H1 (cell line): Measurements from ENCODE around the gene SLC41A2. TPM values are rescaled to one million over a fixed set of nuclear protein-coding genes. Genes with fewer than 3 reads are reported as not detected.

Source experiments
- CTCF ChIA-PET: fragments of 300-600 bp; sonication (Branson Sonifier 250); formaldehyde crosslinking; loops from one replicate; lab custom pipeline; 2021; ENCODE audit not compliant: partially characterized antibody; lab: Charles Lee
- POLR2A ChIA-PET: fragments of 300-600 bp; sonication (Branson Sonifier 250); formaldehyde crosslinking; loops from one replicate; lab custom pipeline; 2021; ENCODE audit warnings: inconsistent platforms; ENCODE audit not compliant: partially characterized antibody; lab: Charles Lee
- DNase-seq, 2 experiments: peaks; one replicate each; pipeline versions ENCODE4 v3.0.0 to v3.0.0-alpha.2; 2010 to 2022; ENCODE audit warnings: low spot score in 2 of 2, low read depth in 1 of 2, mixed read lengths in 1 of 2
- FAIRE-seq: peaks from 2 replicates; lab custom pipeline; 2011; peaks lifted over from hg19 to GRCh38; lab: Jason Lieb, UNC
- H2AFZ ChIP-seq: 2 replicates; pipeline ENCODE4 v1.8.1; 2012; ENCODE audit warnings: low read length, inconsistent platforms
- H2AK5ac ChIP-seq: 2 replicates; pipeline ENCODE4 v1.6.1; 2013; ENCODE audit warnings: low read depth, low read length
- H2BK120ac ChIP-seq: replicated peaks from 2 replicates; pipeline ENCODE3; 2013; ENCODE audit warnings: low read depth, low read length, inconsistent platforms
- H2BK12ac ChIP-seq: 2 replicates; pipeline ENCODE4 v1.6.1; 2013; ENCODE audit warnings: low read depth, low read length
- H2BK15ac ChIP-seq: 2 replicates; pipeline ENCODE4 v1.6.1; 2013; ENCODE audit warnings: low read length
- H2BK20ac ChIP-seq: 2 replicates; pipeline ENCODE4 v1.6.1; 2013; ENCODE audit warnings: low read length
- H2BK5ac ChIP-seq: 2 replicates; pipeline ENCODE4 v1.6.1; 2013; ENCODE audit warnings: low read depth, low read length
- H3K14ac ChIP-seq: 2 replicates; pipeline ENCODE4 v1.6.1; 2013; ENCODE audit warnings: inconsistent platforms; ENCODE audit not compliant: insufficient read length
- H3K18ac ChIP-seq: 2 replicates; pipeline ENCODE4 v1.6.1; 2013; ENCODE audit warnings: low read length; ENCODE audit errors: extremely low read depth
- H3K23ac ChIP-seq: 2 replicates; pipeline ENCODE4 v1.6.1; 2013; ENCODE audit warnings: inconsistent platforms; ENCODE audit not compliant: insufficient read length
- H3K23me2 ChIP-seq: 2 replicates; pipeline ENCODE4 v1.6.1; 2013; ENCODE audit warnings: low read depth, low read length
- H3K27ac ChIP-seq: 2 replicates; pipeline ENCODE4 v1.6.1; 2011; ENCODE audit warnings: low read depth, low read length, inconsistent platforms
- H3K27me3 ChIP-seq, 4 experiments: replicated peaks in 1 of 4; 1 replicate in 1 of 4; 2 replicates in 3 of 4; pipeline versions ENCODE4 v1.6.1 to v1.8.1; 2011 to 2013; ENCODE audit warnings: low read length in 3 of 4, mild to moderate bottlenecking in 3 of 4, inconsistent platforms in 2 of 4, mixed read lengths in 2 of 4, moderate library complexity in 1 of 4; ENCODE audit not compliant: control insufficient read depth in 3 of 4, insufficient read depth in 3 of 4; ENCODE audit errors: extremely low read depth in 1 of 4
- H3K36me3 ChIP-seq, 4 experiments: 2 replicates each; pipeline versions ENCODE4 v1.6.1 to v1.8.1; 2011 to 2013; ENCODE audit warnings: mild to moderate bottlenecking in 4 of 4, low read length in 3 of 4, moderate library complexity in 2 of 4, control low read depth in 1 of 4, inconsistent platforms in 1 of 4; ENCODE audit not compliant: insufficient read depth in 4 of 4, control insufficient read depth in 2 of 4
- H3K4ac ChIP-seq: replicated peaks from 2 replicates; pipeline ENCODE3; 2013; ENCODE audit warnings: low read length, low read depth, mixed read lengths, inconsistent platforms; ENCODE audit not compliant: insufficient read length
- H3K4me1 ChIP-seq, 4 experiments: replicated peaks in 1 of 4; 1 replicate in 1 of 4; 2 replicates in 3 of 4; pipeline versions ENCODE4 v1.6.1 to v1.8.1; 2011 to 2013; ENCODE audit warnings: low read length in 3 of 4, inconsistent platforms in 2 of 4, mixed read lengths in 1 of 4; ENCODE audit not compliant: insufficient read depth in 4 of 4, control insufficient read depth in 3 of 4
- H3K4me2 ChIP-seq, 2 experiments: 2 replicates each; pipeline versions ENCODE4 v1.6.1 to v1.8.1; 2011 to 2013; ENCODE audit warnings: low read depth in 2 of 2, low read length in 2 of 2, control low read depth in 1 of 2, inconsistent platforms in 1 of 2, mild to moderate bottlenecking in 1 of 2; ENCODE audit not compliant: insufficient read depth in 1 of 2
- H3K4me3 ChIP-seq, 4 experiments: fragments of 200-600, 300-600 bp in 1 of 4; sonication (generic), shearing (Covaris generic), sonication (Bioruptor Twin) in 1 of 4; 2 replicates each; pipeline versions ENCODE4 v1.5.1 to v1.8.1; 2011 to 2016; ENCODE audit warnings: low read length in 4 of 4, low read depth in 3 of 4, control low read depth in 2 of 4, inconsistent platforms in 2 of 4, mild to moderate bottlenecking in 2 of 4, mixed read lengths in 1 of 4, moderate library complexity in 1 of 4; ENCODE audit not compliant: insufficient read depth in 2 of 4; ENCODE audit errors: extremely low read depth in 1 of 4
- H3K56ac ChIP-seq: replicated peaks from 2 replicates; pipeline ENCODE3; 2013; ENCODE audit warnings: low read depth, mild to moderate bottlenecking, mixed read lengths, low read length, inconsistent platforms; ENCODE audit not compliant: insufficient read length
- H3K79me1 ChIP-seq: 2 replicates; pipeline ENCODE4 v1.6.1; 2013; ENCODE audit warnings: low read depth, low read length, control low read depth
- H3K79me2 ChIP-seq, 2 experiments: 2 replicates each; pipeline versions ENCODE4 v1.6.1 to v1.8.1; 2012 to 2013; ENCODE audit warnings: low read length in 2 of 2, mild to moderate bottlenecking in 2 of 2, inconsistent platforms in 1 of 2; ENCODE audit not compliant: insufficient read depth in 2 of 2, control insufficient read depth in 1 of 2
- H3K9ac ChIP-seq, 4 experiments: replicated peaks in 1 of 4; 1 replicate in 1 of 4; 2 replicates in 3 of 4; pipeline versions ENCODE4 v1.6.1 to v1.8.1; 2011 to 2013; ENCODE audit warnings: low read depth in 3 of 4, low read length in 3 of 4, control low read depth in 2 of 4, mild to moderate bottlenecking in 2 of 4, moderate library complexity in 2 of 4, inconsistent platforms in 1 of 4; ENCODE audit errors: extremely low read depth in 1 of 4
- H3K9me3 ChIP-seq, 2 experiments: 2 replicates each; pipeline versions ENCODE4 v1.6.1 to v1.8.1; 2012 to 2013; ENCODE audit warnings: mild to moderate bottlenecking in 2 of 2, moderate library complexity in 2 of 2, control low read depth in 1 of 2, inconsistent platforms in 1 of 2, low read depth in 1 of 2, low read length in 1 of 2, mixed read lengths in 1 of 2; ENCODE audit not compliant: insufficient read depth in 2 of 2
- H4K20me1 ChIP-seq, 2 experiments: replicated peaks in 1 of 2; 2 replicates each; pipeline versions ENCODE3 to v1.8.1; 2011 to 2013; ENCODE audit warnings: inconsistent platforms in 2 of 2, low read length in 2 of 2, mild to moderate bottlenecking in 1 of 2; ENCODE audit not compliant: insufficient read depth in 2 of 2, control insufficient read depth in 1 of 2
- H4K5ac ChIP-seq: 2 replicates; pipeline ENCODE4 v1.6.1; 2013; ENCODE audit warnings: low read length, low read depth, mixed read lengths, inconsistent platforms; ENCODE audit not compliant: insufficient read length
- H4K8ac ChIP-seq: 2 replicates; pipeline ENCODE4 v1.8.0; 2013; ENCODE audit warnings: mild to moderate bottlenecking, moderate library complexity, low read length, inconsistent platforms; ENCODE audit not compliant: insufficient read depth; ENCODE audit errors: extremely low read depth
- H4K91ac ChIP-seq: replicated peaks from 2 replicates; pipeline ENCODE3; 2013; ENCODE audit warnings: low read length, mixed read lengths, inconsistent platforms; ENCODE audit not compliant: insufficient read length
- BACH1 ChIP-seq: IDR thresholded peaks from 2 replicates; pipeline ENCODE4 v1.6.1; 2012; ENCODE audit warnings: low read length, improper control_type of control experiment
- CREB1 ChIP-seq: IDR thresholded peaks from 2 replicates; pipeline ENCODE4 v1.6.1; 2012; ENCODE audit warnings: inconsistent platforms
- EP300 ChIP-seq, 2 experiments: IDR thresholded peaks; 1 replicate in 1 of 2; 2 replicates in 1 of 2; pipeline ENCODE4 v1.6.1; 2011 to 2012; ENCODE audit warnings: low read depth in 2 of 2, low read length in 2 of 2, mild to moderate bottlenecking in 2 of 2, borderline replicate concordance in 1 of 2, inconsistent platforms in 1 of 2, moderate library complexity in 1 of 2
- EZH2 ChIP-seq: fragments of 200-600 bp; sonication (generic); IDR thresholded peaks from 2 replicates; pipeline ENCODE4 v1.7.1; 2012; ENCODE audit warnings: low read depth, mild to moderate bottlenecking, moderate library complexity, low read length, inconsistent platforms; ENCODE audit not compliant: severe bottlenecking
- HDAC2 ChIP-seq, 2 experiments: fragments of 300-600 bp in 1 of 2; sonication (generic) in 1 of 2; IDR thresholded peaks; 2 replicates each; pipeline ENCODE4 v1.6.1; 2011 to 2012; ENCODE audit warnings: low read depth in 2 of 2, low read length in 2 of 2, mild to moderate bottlenecking in 2 of 2, moderate library complexity in 2 of 2, borderline replicate concordance in 1 of 2, inconsistent platforms in 1 of 2
- JUN ChIP-seq: IDR thresholded peaks from 2 replicates; pipeline ENCODE4 v1.6.1; 2011; ENCODE audit warnings: low read depth, mild to moderate bottlenecking, improper control_type of control experiment, low read length
- POU5F1 ChIP-seq: IDR thresholded peaks from 2 replicates; pipeline ENCODE4 v1.6.1; 2011; ENCODE audit warnings: low read depth, mild to moderate bottlenecking, low read length, moderate library complexity
- RAD21 ChIP-seq, 2 experiments: IDR thresholded peaks in 1 of 2; conservative IDR thresholded peaks in 1 of 2; 2 replicates each; pipeline ENCODE4 v1.6.1; 2011; ENCODE audit warnings: low read depth in 2 of 2, low read length in 2 of 2, improper control_type of control experiment in 1 of 2, inconsistent platforms in 1 of 2, mild to moderate bottlenecking in 1 of 2, moderate library complexity in 1 of 2
- RBBP5 ChIP-seq: IDR thresholded peaks from 2 replicates; pipeline ENCODE4 v1.7.1; 2012; ENCODE audit warnings: low read depth, mild to moderate bottlenecking, inconsistent platforms, low read length, moderate library complexity, borderline replicate concordance
- SP1 ChIP-seq: IDR thresholded peaks from 2 replicates; pipeline ENCODE4 v1.6.1; 2011; ENCODE audit warnings: low read depth, low read length
- SUZ12 ChIP-seq: fragments of 200-600 bp; sonication (generic); IDR thresholded peaks from 2 replicates; pipeline ENCODE4 v1.6.1; 2012; ENCODE audit warnings: mild to moderate bottlenecking, inconsistent platforms, low read length, moderate library complexity, mixed read lengths
- TAF1 ChIP-seq: IDR thresholded peaks from 2 replicates; pipeline ENCODE4 v1.6.1; 2011; ENCODE audit warnings: mild to moderate bottlenecking, low read depth, low read length
- TEAD4 ChIP-seq: IDR thresholded peaks from 2 replicates; pipeline ENCODE4 v1.6.1; 2012; ENCODE audit warnings: low read depth, low read length, inconsistent platforms, mixed read lengths
- WGBS, 2 experiments: shearing (Covaris generic) in 1 of 2; methylation state at CpG; one replicate each; pipeline versions ENCODE4 v1.1.6 to v1.1.7; 2013 to 2015; ENCODE audit warnings: low lambda C conversion rate in 2 of 2, mixed read lengths in 2 of 2, inconsistent platforms in 1 of 2, low coverage in 1 of 2, missing lambda C conversion rate in 1 of 2; ENCODE audit not compliant: insufficient replicate concordance in 2 of 2, insufficient coverage in 1 of 2, insufficient read length in 1 of 2; ENCODE audit errors: extremely low coverage in 1 of 2, missing lambda C conversion rate in 1 of 2; 5-methylcytosine and 5-hydroxymethylcytosine counted together
- polyA plus RNA-seq, 7 experiments: library from polyadenylated mRNA; depleted of rRNA in 3 of 7; stranded (reverse) in 5 of 7; unstranded in 2 of 7; fragments of >200 nt in 5 of 7; fragments of 200-250 nt in 2 of 7; gene quantifications; 1 replicate in 5 of 7; 2 replicates in 1 of 7; 4 replicates in 1 of 7; pipeline versions ENCODE4 v1.2.1 to v1.2.3, GENCODE V29; 2011 to 2013; ENCODE audit warnings: missing spikeins in 2 of 7, mixed read lengths in 2 of 7
- total RNA-seq: library from RNA; stranded (reverse); fragmentation: NEBNext Ultra II Directional; extraction: Animal tissue kit (Norgen Biotek cat#: 25700); gene quantifications from 2 replicates; pipeline ENCODE4 v1.2.1, GENCODE V29; 2021

Gene SLC41A2
- total and polyA plus RNA-seq, 2 of the 8 experiments (the other 6 are each of a cell fraction or from before 2014, with no cell fraction given), result 0.79 to 3.0 TPM

- Histone ChIP-seq H2AFZ (0 out of 2 replicates have a peak overlapping the region, but pooled peaks have one; percentile 9), H3K4me2 (peak overlapping the region in 1 of 2 experiments; percentile 70; a peak in 1 of 4 replicates), H3K56ac (no peak overlapping the region), H3K18ac (no peak overlapping the region), H3K4ac (no peak overlapping the region), H3K23ac (no peak overlapping the region), H3K4me1 (0 out of 7 replicates have a peak, but pooled peaks cover 0 to 2% (median 0%) of the 10 kb centered on the region in 4 experiments), H4K20me1 (no peaks in the 10 kb centered on the region), H3K9me3 (no peaks in the 10 kb centered on the region), H3K4me3 (no peak overlapping the region), H3K9ac (no peak overlapping the region), H2AK5ac (no peak overlapping the region), H3K27ac (no peak overlapping the region), H3K27me3 (peaks cover 0 to 16% (median 10%) of the 10 kb centered on the region in 4 experiments; a peak in 6 of 7 replicates), H3K79me2 (no peaks in the 10 kb centered on the region), H2BK20ac (no peak overlapping the region), H4K8ac (no peak overlapping the region), H2BK120ac (no peak overlapping the region), H3K23me2 (peaks cover 7% of the 10 kb centered on the region; the same call in 1 of the 2 replicates), H3K14ac (no peak overlapping the region), H2BK12ac (no peak overlapping the region), H2BK15ac (no peak overlapping the region), H3K79me1 (no peaks in the 10 kb centered on the region), H2BK5ac (no peak overlapping the region), H4K5ac (no peak overlapping the region), H3K36me3 (no peaks in the 10 kb centered on the region), H4K91ac (no peak overlapping the region)
- 86% methylated on average over 2 of the region's 2 CpGs; no CpG with 5 or more reads in 1 of the 2 experiments for WGBS, 2 experiments
- POLR2A ChIA-PET, result interaction anchor here (0.6 to 1.1 kb wide), 2 partner anchors 23 to 47 kb away, joined by 3 read pairs; no protein-coding TSS in a partner anchor
- CTCF ChIA-PET, result interaction anchor here (0.7 to 2.7 kb wide), 11 partner anchors 10 to 578 kb away, joined by 3 to 8 read pairs (median 3); no protein-coding TSS in a partner anchor
- FAIRE-seq (no peak), DNase-seq (no peak)
- TF ChIP-seq TAF1, result no peak
- TF ChIP-seq TEAD4, result no peak
- TF ChIP-seq SP1, result no peak
- TF ChIP-seq EP300 (IDR thresholded peaks at IDR 0.05; ENCODE audit: borderline replicate concordance in 1 of 2, low read depth in 2 of 2, low read length in 2 of 2), result no peak
- TF ChIP-seq EZH2, result no peak
- no peak for TF ChIP-seq SUZ12
- no peak for TF ChIP-seq POU5F1
- no peak for TF ChIP-seq HDAC2 (IDR thresholded peaks at IDR 0.05; ENCODE audit: borderline replicate concordance in 1 of 2, low read depth in 2 of 2, low read length in 2 of 2)
- TF ChIP-seq JUN, result no peak
- no peak for TF ChIP-seq RAD21 (IDR thresholded peaks at IDR 0.05 in 1 of 2, conservative IDR thresholded peaks at IDR 0.05 in 1 of 2; ENCODE audit: low read depth in 2 of 2, low read length in 2 of 2)
- no peak for TF ChIP-seq CREB1
- TF ChIP-seq RBBP5, result no peak
- no peak for TF ChIP-seq BACH1
Measured at GRCh38 chr12:104959335-104959841, 1.3 kb upstream of the SLC41A2 start.
